ENCODE measurements around the gene SNAI3.
A peak's percentile ranks its signal among the peaks of the same experiment; 100 is the strongest.

SNAI3 gene

DNA sequence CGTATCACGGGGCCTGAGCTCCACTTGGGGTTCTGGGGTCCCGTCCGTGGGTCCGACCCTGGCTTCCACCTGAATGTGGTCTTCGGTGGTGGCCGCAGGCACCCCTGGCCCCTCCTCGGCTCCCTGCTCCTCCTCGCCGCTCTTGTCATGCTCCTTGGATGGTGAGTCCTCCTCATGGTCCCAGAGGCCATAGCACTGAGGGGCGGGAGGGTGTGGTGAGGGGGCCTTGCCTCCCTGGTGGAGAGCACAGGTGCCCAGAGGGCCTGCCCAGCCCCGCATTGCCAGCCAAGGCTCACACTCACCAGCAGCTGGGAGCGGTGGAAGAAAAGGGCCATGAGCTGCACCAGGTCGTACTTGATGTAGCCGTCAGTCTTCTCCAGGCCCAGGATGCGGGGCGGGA is 34.9 kb upstream of the SNAI3 start:
- no peak for DNase-seq

DNA sequence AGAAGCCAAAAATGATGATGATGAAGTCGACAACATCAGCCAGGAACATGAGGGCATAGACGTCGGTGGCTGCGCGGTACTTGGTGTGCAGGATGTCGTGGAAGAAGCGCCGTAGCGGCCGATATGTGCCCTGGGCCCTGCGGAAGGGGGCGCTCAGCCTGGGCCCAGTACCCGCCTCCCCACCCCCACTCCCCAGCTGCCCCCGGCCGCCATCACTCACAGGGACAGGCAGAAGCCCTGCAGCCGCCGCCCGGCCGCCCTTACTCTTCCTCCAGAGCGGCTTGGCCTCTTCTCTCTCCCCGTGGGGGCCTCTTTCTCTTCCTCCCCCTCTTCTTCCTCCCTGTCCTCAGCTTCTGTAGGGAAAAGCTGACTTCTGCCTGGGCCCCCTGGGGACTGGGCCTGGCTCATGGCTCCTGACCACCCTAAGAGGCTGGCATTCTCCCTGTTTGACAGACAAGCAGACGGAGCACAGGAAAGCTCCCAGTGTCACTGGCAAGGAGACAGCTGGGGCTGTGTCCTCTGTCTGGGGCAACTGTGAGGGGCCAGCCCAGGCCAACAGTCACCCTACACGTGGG is 34.2 kb upstream of the SNAI3 start:
- DNase-seq: no peak

DNA sequence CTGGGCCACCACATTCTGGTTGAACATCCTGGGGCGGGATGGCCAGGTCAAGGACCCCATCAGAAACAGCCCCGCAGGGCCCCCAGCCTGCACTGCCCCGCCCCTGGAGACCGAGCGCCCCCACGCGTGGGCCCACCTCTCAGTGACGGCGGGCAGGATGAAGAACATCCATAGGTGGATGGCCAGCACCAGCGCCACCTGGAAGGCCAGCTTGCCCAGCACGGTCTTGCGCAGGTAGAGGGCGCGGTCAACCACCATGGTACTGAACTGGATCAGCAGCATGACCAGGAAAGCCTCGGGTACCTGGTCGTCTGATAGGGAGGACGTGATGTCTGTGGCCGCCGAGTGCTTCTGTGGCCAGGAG is 33.6 kb upstream of the SNAI3 start:
- no peak for DNase-seq

DNA sequence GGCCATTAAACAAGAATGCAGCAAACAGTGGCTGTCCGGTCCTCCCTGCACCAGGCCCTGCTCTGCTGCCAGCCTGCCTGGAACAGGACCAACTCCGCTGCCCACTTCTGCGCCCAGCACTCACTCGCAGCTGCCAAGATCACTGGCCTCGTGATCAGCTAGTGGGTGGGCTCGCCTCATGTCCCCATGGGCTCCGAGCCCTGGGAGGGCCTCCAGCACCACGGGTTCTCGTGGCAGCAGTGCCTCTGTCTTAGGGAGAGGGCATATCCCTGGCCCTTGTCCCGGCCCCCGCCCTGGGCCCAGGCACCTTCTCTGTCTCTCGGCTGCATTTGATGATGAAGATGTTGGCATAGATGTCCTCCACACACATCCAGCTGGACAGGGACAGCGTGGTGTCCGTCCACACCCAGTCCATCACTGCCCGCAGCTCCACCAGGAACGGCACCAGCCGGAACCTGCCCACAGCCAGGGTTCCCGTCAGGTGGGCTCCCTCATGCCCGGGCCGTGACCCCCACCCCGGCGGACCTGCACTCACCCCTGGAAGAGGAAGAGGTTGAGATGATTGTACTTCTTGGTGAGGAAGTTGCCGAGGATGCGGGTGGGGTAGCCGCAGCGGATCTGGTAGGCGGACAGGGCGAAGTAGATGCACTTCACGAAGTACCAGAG is 33.1 kb upstream of the SNAI3 start:
- no peak for DNase-seq

DNA sequence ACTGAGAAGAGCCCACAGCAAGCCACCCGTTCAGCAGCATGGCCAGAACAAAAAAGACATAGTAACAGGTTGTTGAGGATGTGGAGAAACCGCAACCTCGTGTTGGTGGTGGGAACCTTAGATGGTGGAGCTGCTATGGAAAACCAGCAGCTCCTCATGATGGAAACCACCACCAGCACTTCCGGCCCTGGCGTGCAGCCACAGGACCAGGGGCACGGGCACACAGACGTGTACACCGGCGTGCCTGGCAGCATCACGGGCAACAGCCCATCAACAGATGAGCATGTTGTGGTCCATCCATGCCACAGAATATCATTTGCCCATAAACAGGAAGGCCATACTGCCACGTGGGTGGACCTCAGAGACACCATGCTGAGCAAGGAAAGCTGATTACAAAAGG is 31.9 kb upstream of the SNAI3 start:
- DNase-seq: no peak

DNA sequence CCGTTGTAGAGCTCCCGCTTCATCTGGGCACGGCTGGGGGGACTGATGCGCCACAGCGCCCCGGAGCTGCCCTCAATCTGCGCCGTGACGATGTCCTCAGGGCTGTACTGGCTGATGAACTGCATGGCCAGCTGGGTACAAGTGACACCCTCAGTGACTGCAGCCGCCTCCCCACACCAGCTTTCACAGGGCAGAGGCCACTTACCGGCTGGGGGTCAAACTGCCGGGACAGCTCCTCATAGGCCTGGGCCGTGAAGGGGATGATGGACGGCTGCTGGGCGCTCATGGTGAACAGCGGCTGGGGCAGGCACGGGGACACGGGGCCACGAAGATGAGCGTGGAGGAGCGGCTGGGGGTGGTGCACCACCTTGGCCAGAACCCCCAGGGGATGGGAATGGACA is 30.3 kb upstream of the SNAI3 start:
- no peak for DNase-seq

GRCh38 chr16:88716201-88716600 is 29.9 kb upstream of the SNAI3 start:
- DNase-seq: no peak

DNA sequence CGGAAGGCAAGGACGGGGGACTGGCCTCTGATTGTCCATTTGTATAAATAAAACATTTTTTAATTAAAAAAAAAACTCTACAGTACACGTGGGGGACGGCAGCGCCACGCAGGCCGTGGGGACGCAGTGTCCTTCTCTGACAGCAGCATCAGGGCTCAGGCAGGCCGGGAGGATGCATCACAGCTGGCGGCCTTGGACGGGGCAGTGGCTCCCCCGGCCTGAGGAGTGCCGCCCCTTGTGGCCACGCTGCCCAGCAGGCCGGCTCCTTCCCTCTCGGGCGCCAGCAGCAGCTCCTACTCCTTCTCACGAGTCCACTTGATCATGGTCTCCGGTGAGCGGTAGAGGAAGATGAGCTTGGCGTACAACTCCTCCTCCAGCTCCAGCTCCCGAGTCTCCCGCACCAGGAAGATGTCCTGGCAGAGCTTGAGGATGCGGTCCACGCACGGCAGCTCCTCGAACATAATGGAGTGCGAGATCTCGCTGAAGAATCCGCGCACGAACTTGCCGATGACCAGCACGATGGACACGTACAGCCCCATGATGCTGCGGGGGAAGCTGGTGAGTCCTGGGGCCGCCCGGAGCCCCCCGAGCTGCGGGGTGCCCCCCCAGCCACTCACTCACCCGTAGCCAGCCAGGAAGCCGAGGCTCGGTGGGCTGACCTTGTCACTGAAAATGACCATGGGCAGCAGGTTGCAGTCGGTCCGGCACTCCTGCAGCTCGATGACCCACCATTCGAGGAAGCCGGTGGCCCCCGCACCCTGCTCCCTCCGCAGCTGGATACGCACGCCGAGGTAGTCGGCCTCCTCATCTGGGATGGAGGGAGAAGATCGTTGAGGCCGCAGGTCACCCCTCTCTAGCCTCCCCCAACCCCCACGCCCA is 29.2 kb upstream of the SNAI3 start:
- no peak for DNase-seq

GRCh38 chr16:88714420-88715302 is 28.4 kb upstream of the SNAI3 start:
- no peak for DNase-seq

DNA sequence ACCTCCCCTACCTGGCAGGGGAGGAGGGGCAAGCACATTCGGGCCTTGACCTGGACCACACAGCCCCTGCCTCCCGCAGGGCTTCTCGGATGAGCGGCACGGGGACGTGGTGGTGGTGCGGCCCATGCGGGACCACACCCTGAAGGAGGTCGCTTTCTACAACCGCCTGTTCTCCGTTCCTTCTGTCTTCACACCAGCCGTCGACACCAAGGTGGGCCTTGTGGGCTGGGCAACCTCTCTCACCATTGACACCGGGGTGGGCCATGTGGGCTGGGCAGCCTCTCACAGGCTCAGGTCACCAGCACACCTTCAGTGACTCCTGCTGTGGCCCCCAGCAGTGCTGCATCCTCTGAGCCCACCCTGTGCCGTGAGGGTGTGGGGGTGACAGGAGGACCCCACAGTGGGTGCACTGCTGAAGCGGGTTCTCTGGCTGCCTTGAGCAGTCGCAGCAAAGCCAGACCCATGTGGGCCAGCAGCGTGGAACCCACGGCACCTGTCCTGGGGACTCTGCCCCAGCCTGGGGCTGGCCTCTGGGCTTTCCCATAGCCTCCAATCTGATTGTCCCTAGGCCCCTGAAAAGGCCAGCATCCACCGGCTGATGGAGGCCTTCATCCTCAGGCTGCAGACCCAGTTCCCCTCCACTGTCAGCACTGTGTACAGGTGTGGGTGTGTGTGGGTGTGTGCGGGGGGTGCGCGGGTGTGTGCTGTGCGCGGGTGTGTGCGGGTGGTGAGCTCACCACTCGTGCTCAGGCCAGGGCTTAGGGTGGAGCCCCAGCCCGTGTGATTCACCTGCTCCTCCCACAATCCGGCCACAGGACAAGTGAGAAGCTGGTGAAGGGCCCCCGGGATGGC is 27.5 kb upstream of the SNAI3 start:
- DNase-seq: no peak

DNA sequence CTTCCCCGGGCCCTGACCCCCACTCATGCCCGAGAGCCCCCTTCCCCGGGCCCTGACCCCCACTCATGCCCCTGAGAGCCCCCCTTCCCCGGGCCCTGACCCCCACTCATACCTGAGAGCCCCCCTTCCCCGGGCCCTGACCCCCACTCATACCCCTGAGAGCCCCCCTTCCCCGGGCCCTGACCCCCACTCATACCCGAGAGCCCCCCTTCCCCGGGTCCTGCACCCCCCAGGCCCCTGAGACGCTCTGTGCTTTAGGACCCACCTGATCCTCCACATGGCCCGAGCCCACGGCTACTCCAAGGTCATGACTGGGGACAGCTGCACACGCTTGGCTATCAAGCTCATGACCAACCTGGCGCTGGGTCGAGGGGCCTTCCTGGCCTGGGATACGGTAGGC is 26.7 kb upstream of the SNAI3 start:
- no peak for DNase-seq

- DNase-seq: no peak
Measured at GRCh38 chr16:88712362-88712979, 26.2 kb upstream of the SNAI3 start.

DNA sequence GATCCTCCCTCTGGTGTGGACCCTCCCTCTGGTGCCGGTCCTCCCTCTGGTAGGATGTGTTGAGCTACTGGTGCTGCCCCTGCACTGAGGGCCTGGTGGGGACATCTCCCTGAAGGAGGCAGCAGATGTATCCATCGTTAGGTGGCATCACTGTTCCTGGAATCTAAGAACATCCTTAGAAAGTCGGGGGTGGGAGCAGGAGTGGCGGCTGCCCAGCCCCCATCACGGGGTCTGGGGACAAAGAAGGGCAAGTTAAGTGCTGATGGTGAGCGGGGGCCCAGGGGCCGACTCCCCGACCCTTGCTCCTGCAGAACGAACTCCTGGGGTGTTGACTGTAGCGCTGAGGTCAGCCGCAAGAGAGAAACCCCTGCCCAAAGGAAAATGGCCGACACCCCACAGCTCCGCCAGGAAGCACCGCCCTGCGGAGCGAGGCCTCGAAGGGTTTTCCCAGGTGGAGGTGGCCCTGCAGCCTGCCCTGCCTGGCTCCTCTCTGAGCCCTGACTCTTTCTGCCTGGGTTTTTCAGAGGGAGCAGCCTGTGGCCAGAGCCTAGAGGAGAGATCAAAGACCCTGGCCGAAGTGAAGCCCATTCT is 25.5 kb upstream of the SNAI3 start:
- no peak for DNase-seq

- no peak for DNase-seq
Measured at GRCh38 chr16:88710556-88710955, 24.2 kb upstream of the SNAI3 start.

DNA sequence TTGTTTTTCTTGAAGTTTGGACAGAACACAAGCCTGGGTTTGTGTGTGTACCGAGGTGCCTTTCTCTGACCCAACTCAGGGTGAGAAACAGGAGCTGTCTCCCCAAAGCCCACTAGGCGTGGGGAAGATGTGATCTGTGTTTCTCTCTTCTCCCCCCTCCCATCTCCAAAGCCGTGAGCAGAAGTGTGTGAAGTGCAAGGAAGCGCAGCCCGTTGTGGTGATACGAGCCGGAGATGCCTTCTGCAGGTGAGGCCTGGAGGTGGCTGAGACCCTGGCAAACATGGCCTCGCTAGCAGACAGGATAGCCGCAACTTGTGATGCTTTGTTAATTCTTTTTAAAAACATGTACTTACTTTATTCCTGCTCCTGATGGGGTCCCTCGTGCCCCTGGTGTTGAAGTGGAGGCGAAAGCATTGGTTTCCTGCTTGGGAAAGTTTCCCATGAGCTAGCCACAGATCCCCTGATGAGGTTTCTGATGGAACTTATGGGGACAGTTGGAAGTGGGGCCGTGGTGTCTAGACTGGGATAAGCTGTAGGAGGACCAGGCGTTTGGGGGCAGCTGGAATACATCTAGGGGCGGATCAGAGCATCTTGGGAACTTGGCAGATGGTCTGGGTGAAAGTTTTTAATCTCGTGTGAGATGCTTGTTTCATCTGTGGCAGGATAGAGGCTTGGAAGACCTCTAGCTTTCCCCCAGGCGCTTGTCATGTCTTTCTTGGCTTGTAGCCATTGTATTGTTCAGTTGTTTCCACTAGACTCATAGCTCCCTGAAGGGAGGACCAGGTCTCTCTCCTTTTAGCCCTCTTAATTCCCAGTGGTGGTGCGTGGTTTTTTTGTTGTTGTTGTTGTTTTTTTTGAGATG is 20.9 kb upstream of the SNAI3 start:
- no peak for DNase-seq

- DNase-seq: peak; percentile 80 to 90 (median 88)
Measured at GRCh38 chr16:88706229-88706964, 20.1 kb upstream of the SNAI3 start, which contains the start of the genes CTU2 and RNF166. Gene CTU2 (plus strand): TSS chr16:88706503. CDS start chr16:88706531, 28 bp downstream. Gene RNF166 (minus strand): TSS chr16:88706408. CDS start chr16:88706325, 83 bp downstream.

GRCh38 chr16:88705801-88706228 is 19.5 kb upstream of the SNAI3 start:
- peak in 1 of 6 experiments; percentile 43 for DNase-seq

DNA sequence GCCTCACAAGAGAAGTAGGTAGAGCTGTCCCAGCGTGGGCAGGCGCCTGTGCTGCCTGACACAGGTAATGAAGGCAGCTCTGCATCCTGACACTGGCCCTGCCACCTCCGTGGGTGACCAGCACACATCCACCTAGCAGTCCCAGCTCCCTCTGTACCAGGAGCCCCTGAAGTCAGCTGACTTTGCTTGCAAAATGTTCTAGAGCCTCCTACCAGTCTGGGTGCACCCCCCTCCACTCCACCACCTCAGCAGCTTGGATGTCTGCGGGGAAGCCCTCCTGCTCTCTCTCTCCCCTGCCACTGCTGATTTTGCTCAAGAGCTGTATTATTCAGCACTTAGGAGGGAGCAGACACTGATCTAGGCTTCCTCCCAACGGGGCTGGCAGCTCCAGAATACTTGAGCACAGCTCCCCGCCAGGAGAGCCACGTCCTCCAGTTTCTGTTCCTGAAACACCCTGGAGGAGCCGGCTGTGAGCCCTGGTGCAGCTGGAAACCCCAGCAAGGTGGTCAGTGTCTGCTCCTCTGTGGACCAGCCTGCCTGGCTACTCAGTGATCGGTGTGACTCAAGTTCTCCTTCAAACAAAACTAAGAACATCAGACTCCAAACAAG is 18.9 kb upstream of the SNAI3 start:
- DNase-seq: peak; percentile 32 to 56 (median 44)

Data from stimulated activated naive CD4-positive, alpha-beta T cell (primary cell).